Activated T-cell treated with anti-CD3 and anti-CD28 coated beads for 4 hours (primary cell): ENCODE measurements around the gene RAI14.

Experiments used
- DNase-seq: peaks from one replicate; pipeline ENCODE4 v3.0.0-alpha.2; 2020

Gene RAI14

GRCh38 chr5:34648039-34648839 is 7.9 kb upstream of the RAI14 start:
- DNase-seq = no peak

GRCh38 chr5:34648840-34649158 is 7.3 kb upstream of the RAI14 start:
- DNase-seq = no peak

GRCh38 chr5:34651791-34652190 is 4.3 kb upstream of the RAI14 start:
- no peak for DNase-seq

- DNase-seq = no peak
Observed at GRCh38 chr5:34652466-34652865, 3.7 kb upstream of the RAI14 start.

- no peak for DNase-seq
Observed at GRCh38 chr5:34652914-34653313, 3.2 kb upstream of the RAI14 start.

DNA sequence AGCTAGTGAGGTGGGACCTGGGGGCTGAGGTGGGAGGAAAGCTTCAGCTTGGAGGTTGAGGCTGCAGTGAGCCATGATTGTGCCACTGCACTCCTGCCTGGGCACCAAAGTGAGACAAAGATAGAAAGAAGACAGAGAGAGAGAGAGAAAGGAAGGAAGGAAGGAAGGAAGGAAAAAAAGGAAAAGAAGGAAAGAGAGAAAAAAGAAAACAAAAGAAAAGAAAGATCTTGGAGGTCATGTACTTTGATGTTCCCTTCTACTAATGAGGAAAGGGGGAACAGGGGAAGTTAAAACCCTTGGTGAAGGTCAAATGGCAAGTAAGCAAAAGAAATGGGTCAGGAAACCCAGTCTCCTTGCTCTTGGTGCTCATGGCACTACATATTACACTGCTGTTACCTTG is 2.4 kb upstream of the RAI14 start:
- DNase-seq = no peak

GRCh38 chr5:34655354-34655991 is 655 bp upstream of the RAI14 start:
- no peak for DNase-seq

GRCh38 chr5:34656700-34657273 is 659 bp downstream of the RAI14 start:
- no peak for DNase-seq

DNA sequence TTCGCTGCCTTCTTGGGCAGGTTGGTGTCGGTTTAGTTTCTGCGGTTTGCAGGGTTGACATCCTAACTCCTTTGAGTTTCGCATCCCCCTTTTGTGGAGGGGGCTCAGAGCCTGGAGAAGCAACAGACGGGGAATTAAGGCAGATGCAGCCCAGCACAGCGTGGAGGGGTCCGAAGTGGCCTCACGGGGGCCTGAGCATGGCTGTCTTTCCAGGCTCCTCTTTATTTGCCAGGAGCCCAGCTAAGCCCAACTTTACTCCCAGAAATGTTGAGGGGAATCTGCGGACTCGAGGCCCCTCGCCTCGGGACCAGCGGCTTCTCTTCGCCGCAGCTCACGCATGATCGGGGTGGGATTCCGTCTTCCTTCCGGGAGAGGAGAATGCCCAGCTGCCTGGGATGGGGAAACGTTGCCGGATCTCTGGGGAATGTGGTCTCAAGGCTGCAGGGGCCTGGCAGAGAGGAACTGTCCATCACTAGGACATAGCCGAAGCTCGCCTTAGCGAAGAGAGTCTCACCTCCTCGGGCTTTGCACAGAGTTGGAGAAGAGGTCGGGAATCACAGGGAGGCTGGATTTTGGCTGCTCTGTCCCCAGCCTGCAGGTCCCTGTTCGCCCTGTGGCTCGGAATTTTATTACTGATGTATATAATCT is 1.3 kb downstream of the RAI14 start:
- no peak for DNase-seq

DNA sequence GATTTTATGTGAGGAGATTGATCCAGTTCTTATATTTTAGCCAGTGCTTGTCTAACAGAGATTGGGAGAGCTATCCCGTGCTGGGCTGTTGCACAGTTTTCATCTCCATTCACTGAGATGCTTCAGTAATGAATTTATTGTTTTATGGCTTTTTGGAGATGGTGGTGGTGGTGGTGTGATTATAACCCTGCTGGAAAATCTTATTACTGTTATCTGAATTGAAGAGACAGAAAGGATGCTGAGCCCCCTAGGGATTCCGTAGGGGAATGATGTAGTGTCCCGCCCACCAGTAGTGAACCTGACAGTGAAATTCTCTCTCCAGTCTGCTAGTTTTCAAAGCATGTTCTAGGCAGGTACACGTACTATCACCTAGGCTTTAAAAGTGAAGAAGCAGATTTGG is 1.9 kb downstream of the RAI14 start:
- DNase-seq = no peak

DNA sequence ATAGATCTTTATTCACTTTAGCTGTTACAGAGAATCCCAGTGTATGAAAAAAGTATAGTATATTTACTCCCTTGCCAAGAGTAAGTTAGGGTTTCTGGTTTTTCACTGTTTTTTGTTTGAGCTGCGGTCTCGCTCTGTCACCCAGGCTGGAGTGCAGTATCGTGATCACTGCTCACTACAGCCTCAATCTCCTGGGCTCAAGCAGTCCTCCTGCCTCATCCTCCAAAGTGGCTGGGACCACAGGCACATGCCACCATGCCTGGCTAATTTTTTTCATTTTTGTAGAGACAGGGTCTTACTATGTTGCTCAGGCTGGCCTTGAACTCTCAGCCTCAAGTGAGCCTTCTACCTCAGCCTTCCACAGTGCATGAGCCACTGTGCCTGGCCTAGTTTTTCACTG is 3.0 kb downstream of the RAI14 start:
- DNase-seq = no peak

GRCh38 chr5:34660444-34660843 is 4.3 kb downstream of the RAI14 start:
- no peak for DNase-seq

GRCh38 chr5:34663771-34664496 is 7.8 kb downstream of the RAI14 start:
- DNase-seq = no peak

DNA sequence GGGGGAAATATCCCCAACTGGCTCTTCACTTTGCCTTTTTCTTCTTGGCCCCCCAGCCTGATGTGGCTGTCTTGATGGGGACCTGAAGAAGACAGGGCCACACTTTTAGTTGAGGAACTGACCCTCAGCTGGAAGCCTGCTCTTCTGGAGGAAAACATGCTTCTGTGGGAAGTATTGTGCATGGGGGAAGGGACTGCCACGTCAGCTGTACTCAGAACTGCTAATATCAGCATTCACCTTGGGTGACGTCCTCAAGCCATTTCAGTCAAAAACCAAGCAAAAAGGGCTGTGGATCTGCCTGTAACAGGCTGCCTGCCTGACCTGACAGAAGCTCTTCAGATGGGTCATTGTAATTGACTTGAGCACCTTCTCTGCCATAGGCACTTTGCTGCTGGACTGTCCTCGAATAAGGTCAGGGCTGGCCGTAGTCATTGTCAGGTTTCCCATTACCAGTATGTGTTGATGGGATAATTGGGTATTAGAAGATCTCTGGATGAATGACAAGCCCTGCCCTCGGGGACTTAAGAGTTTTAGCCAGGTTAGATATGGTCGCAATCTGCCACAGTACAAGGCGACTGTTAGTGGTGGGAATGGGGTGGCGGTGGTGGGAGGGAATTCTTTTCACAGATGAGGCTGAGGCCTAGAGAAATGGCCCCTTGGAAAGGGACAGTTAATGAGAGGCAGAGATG is 10.4 kb downstream of the RAI14 start:
- DNase-seq = no peak

- DNase-seq = no peak
Observed at GRCh38 chr5:34667705-34668104, 11.6 kb downstream of the RAI14 start.

DNA sequence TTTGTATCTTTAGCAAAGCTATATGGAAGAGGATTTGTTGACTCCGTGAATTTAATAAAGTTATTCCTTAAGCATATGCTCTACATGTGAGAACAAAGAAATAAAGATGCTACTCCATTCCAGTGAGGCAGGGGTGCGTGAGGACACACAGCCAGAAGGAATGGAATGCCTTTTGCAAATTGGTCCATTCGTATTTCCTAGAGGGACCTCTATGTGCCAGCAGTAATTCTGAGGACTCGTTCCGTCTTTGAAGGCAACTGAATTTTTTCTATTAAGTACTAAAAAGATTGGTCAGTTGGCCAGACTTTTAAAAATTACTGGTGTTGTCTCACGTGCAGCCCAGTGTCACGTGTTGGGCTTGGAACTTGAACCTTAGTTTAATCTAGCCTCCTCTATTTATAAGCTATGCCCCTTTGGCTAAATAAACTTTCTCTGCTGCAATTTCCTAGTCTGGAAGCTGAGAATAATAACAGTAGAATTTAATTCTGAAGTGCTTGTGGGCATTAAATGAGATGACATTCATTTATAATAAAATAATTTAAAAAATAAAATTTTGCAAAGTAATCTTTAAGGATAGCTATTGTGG is 13.9 kb downstream of the RAI14 start:
- no peak for DNase-seq

DNA sequence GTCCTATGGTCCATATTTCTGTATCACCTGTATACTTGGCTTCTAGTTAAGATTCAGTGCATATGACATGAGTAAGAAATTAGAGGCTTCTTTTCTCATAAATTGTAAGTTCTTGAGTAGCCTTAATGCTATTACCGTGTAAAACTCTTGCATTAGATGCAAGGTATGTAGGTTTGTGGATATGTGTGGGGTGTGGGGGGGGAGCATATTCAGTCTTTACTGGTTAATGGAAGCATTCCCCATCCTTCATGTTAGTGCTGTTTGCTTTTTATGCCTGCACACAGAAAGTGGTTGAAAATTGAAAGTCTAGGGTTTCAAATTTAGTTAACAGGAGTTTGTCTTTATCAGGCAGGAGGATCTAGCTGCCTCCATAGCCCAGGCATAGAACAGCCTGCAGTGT is 16.1 kb downstream of the RAI14 start:
- no peak for DNase-seq

DNA sequence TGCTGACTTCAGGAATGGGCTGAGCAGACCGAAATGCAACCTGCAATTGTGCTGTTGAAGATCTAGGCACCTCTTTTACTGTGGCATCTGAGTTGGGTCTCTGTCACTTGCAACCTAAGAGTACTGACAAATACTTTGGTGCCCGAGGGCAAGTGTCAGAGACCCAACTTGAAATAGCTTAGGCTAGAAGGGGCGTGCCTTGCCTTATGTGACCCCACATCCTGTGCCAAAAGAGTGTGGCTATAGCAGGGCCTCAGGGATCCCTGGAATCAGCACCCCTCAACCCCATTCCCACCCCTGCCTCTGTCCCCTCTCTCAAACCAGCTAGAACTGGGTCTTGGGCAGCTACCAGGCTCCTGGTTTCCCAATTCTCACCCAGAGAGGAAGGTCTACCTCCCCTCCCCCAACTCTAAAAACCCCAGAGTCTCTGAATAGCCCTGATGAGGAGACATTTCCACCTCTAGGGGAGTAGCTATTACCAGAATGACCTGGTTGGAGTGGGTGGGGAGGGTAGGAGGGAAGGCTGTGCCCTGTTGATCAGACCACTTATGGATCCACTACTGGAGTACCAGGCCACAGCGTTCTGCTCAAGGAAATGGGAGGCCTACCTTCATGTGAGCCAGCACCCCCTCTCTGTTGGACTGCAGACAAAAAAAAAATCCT is 17.5 kb downstream of the RAI14 start:
- DNase-seq = no peak

GRCh38 chr5:34674187-34674586 is 18.1 kb downstream of the RAI14 start:
- no peak for DNase-seq

GRCh38 chr5:34675857-34676256 is 19.7 kb downstream of the RAI14 start:
- DNase-seq = no peak

DNA sequence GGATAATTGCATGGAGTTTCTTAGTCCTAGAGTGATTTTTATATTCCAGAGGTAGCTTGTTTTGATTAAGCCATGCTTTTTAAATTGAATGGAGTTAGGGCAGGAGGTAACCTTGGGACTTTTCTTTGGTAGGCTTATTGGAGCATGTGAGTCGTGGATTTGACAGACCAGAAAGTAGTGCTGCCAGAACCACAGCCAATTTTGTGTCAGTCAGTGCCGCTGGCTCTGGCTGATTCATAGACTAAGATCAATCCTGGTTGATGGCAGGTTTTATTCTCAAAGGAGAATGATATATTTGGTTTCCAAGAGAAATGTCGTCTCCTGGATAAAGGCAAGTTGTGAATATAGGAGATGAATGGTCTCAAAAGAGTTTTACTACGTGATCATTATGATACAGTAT is 20.3 kb downstream of the RAI14 start:
- DNase-seq = no peak

DNA sequence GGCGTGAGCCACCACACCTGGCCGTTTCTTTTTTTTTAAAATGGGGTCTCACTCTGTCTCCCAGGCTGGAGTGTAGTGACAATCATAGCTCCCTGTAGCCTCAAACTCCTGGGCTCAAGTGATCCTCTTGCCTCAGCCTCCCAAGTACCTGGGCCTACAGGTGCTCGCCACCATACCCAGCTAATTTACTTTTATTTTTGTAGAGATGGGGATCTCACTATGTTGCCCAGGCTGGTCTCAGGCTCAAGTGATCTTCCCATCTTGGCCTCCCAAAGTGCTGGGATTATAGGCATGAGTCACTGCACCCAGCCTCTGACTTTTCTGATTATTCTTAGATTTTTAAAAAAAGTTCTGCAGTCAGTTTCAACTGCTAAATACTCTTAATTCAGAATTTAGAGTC is 21.3 kb downstream of the RAI14 start:
- DNase-seq = no peak
